Activated CD4-positive, alpha-beta T cell treated with anti-CD3 and anti-CD28 coated beads for 1 hour (primary cell): ENCODE data around the gene MCOLN1.

Source experiments
- DNase-seq: peaks from one replicate; pipeline ENCODE4 v3.0.0-alpha.2; 2020

MCOLN1 gene

DNA sequence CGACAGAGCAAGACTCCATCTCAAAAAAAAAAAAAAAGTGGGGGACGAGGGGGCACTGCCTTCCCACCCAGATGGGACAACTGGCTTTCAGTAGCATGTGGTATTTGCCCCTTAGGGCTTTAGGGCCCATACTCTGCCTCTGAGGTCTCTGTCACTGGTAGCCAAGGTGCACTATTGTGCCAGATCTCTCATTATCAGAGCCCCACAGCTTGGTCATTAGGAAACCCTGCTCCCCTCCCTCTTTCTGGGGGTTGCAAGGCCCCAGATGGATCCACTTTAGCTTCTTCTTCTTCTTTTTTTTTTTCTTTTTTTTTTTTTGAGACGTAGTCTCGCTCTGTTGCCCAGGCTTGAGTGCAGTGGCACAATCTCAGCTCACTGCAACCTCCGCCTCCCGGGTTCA, 17.7 kb upstream of the MCOLN1 start:
- no peak for DNase-seq

GRCh38 chr19:7505288-7505681, 17.1 kb upstream of the MCOLN1 start:
- DNase-seq, result no peak

DNA sequence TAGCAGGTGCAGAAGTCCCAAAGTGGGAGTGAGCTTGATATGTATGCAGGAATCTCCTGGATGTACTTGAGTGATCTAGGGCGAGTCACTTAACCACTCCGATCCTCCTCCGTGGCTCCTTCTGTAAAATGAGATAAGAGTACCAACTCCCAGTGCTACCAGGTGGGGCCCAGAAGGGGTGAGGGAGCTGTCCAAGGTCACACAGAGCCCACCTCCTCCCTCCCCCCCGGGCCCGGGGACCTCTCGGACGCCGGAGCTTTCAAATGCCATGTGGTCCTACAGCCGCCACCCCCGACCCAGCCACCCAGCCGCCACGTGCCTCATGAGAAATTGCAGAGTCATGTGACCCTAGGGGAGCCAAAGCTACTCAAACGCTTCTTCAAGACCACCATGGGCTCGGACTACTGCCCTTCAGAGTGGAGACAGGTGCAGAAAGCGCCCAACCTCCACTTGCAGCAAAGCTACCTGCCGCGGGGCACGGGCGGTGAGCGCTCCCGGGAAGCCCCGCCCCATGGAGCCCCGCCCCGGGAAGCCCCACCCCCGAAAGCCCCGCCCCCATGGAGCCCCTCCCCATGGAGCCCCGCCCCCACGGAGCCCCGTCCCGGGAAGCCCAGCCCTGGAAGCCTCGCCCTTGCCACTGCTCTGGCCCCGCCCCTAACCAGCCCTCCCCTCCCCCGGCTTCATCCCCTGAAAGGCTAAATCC, 16.6 kb upstream of the MCOLN1 start:
- no peak for DNase-seq

- DNase-seq, result no peak
Observed at GRCh38 chr19:7506385-7507328, 15.8 kb upstream of the MCOLN1 start.

DNA sequence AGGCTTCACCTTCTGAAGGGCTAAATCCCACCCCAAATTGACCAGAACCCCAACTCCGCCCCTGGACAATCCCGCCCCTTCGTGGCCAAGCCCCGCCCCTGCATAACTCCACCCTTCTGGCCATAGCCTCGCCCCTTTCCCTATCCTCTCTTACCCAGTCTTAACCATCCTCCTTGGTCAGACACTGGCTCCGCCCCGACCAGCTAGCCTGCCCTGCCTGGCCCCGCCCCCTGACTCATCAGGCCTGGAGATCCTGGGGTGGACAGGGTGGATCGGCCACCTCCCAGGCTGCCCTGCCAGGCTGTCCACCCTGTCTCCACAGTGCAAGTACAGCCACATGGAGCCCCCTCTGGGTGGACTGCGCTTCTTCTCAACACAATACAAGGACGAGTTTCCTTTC, 14.5 kb upstream of the MCOLN1 start:
- no peak for DNase-seq

- no peak for DNase-seq
Observed at GRCh38 chr19:7509625-7510024, 12.8 kb upstream of the MCOLN1 start.

DNA sequence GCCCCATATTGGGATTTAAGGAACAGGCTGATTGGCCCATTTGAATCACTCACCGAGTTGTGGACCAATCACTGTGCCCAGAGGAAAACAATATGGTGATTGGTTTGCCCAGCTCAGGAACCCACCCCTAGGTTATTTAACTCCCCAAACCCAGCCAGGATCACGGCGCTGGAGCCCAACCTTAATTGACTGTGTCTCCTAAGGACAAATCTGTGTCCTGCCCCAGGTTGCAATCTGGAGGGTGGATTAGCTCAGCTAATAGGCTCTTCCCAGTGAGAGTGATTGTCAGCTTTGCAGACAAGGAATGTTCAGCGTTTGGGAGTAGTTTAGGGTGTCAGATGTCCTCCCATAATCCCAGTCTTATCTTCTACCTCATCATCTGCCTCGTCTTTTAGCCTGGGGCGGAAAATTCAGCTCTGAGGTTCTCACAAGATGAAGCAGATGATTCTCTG, 10.0 kb upstream of the MCOLN1 start:
- DNase-seq, result no peak

DNA sequence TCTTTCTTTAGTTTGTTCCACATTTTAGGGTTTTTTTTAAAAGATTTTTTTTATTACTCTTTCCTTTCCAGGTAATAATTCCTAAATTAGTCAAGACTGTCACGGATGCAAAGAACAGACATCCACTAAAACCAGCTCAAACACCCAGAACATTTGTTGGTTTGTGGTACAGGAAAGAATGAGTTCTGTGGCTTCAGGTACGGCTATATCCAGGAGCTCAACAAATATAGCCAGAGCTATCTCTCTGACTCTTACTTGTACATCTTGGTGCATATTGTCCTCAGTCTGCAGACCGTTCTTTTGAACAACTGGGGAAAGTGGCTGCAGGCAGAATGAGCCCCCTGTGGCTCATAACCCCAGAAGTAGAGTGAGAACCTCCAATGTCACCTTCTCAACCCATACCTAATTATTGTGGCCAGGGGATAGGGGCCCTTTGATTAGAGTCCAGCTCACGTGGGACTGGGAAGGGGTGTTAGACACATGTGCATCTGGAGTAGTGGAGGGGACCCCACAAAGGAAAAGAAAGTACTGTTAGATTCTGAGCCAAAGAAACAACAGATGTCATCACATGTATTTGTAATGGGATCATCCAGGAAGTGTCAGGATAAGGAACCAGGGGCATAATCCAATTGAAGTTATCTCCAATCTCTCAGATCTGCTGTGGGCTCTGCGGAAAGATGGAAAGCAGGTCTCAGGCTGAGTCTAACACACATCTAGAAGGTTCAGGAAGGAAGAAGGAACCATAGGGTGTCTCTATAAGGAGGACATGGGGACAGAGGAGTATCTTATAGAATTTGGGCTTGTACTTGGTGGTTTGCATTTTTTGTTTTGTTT, 8.4 kb upstream of the MCOLN1 start:
- DNase-seq, result no peak

DNA sequence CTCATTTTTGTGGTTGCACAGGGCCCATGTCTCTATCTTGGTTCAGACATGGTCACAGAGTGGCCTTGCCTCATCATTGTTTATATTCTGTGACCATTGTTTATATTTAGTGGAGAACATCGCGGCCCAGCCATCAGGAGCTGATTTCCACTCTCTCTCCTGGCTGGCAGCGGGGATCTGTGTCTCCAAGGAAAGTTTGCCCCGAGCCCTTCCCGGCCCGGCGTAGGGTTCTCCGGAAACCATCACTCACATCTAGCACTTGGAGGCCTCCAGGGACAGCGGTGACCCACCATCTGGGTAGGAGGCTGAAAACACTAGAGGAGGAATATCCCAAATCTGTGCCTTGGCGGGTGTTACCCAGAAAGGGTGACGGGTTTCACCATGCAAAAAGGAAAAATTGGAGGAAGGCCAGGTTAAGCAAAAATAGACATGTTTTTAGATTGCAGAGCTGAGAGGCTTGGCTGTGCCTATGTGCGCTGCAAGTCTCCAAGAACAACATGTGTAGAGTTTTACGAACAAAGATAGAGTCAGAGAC, 7.2 kb upstream of the MCOLN1 start:
- no peak for DNase-seq

DNA sequence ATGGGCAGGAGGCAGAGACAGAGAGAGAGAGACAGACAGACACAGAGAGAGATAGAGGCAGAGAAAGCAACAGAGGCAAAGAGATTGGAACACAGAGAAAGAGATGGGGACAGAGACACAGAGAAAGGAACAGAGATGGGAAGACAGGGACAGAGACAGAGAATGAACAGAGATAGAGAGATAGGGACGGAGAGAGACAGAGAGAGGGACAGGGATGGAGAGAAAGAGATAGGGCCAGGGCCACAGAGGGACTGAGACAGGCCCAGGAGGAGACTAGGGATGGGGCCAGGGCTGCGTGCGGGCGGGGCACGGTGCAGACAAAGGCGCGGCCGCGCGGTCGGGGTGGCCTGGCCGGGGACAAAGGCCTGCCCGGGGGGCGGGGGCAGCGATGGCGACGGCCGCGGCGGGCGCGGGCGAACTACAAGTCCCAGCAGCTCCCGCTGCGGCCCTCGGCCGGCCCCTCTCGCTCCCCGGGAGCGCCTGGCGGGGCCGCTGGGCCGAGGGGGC, 6.7 kb upstream of the MCOLN1 start, which contains the start of gene ZNF358:
Gene ZNF358, plus strand, starts transcription at position 459 of the 507 bp plus-strand sequence. CDS start 3,140 bp downstream, outside the sequence.
- no peak for DNase-seq

DNA sequence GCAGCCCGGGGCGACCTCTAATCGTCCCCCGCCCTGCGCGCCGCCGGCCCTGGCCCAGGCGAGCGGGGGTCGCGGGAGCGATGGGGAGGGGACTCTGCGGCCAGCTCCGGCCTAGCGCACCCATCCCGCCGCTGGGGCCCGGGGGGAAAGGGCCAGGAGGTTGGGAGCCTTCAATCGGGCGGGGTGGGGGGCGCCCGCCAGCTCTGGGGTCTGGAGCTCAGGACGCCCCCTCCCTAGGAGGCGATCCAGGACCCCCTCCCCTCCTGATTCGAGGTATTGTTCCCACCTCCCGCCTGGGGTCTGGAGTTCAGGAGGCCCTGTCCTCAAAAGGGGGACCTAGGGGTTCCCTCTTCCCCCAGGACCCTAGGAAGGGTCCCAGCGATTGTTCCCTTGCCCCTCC, 6.1 kb upstream of the MCOLN1 start:
- no peak for DNase-seq

GRCh38 chr19:7516878-7517277, 5.5 kb upstream of the MCOLN1 start:
- no peak for DNase-seq

GRCh38 chr19:7519361-7520130, 2.9 kb upstream of the MCOLN1 start:
- DNase-seq, result no peak

- DNase-seq, result no peak
Observed at GRCh38 chr19:7520131-7521051, 2.0 kb upstream of the MCOLN1 start.

- DNase-seq, result no peak
Observed at GRCh38 chr19:7521551-7522071, 813 bp upstream of the MCOLN1 start.

DNA sequence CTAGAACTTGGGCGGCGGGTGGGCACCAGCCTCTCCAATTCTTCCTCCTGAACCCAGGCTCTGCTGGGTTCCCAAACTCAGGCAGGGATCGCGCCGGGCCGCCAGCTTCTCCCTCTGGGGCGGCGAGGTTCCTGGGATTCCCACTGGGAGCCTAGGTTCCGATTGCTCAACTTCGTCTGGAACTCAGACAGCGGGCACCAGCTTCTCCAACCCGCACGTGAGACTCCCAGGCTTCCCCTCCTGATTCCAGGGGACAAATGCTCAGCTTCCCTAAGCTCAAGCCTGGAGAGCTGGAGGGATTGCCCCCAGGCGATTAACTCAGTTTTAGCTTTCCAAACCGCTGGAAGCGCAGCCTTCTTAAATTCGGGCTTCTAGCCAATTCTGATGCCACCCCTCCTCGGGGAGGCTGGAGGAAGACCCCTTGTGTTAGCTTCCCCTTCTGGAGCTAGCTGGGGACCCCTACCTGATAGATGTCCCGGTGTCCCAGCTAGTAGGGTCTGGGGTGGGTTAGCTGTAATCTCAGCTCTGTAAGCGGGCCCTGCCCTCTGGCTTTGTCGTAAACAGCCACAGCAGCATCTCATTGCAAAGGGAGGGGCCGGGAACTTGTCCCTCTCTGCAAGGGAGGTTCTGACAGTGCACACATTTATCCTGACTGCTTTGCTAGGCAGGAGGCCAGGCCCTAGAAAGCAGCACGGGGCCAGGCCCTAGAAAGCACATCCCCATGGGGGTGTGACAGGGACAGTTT, 671 bp downstream of the MCOLN1 start:
- DNase-seq, result no peak

DNA sequence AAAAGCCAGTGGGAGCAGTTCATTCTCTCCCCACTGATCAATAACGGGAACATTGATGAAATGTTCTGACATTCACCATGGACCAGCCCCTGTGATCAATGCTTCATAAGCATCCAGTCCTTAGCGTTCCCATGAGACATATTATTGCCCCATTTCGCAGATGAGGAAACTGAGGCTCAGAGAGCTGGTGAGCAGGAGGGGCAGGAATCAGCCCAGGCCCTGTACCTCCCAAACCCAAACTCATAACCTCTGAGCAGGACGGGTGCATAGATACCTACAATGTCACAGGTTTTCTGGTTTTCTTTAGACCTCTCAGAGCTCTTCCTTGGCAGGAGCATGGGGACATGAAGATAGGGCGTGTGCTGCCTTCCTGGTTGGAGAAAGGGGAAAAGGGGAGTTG, 2.1 kb downstream of the MCOLN1 start:
- DNase-seq, result no peak

GRCh38 chr19:7524992-7525739, 2.7 kb downstream of the MCOLN1 start:
- DNase-seq, result no peak
